DLD1 (cell line): ENCODE results near the gene RBM7.

Source experiments
- in situ Hi-C: cut with HindIII; loops from 2 replicates; pipeline ENCODE4 v1.10.0; 2017; ENCODE audit warnings: low sequenced_read_pairs

RBM7 gene

DNA sequence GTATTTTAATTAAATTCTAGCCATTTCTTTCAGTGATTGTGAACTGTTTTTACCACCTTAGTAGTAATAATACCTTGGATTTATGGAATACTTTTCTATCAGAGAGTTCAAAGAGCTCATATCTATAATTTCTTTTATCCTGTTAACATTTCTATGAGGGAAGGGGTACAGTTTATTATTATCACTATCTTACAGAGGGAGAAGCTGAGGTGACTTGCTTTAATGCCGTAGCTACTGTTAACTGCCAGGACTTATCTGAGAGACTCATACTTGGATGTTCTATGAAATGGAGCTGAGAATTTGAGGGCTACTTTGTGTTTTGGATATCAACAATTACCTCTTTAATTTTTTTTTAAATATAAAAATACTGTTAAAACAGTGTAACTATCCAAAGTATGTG lies 42.1 kb downstream of the RBM7 start:
- in situ Hi-C loops = no loop called here

DNA sequence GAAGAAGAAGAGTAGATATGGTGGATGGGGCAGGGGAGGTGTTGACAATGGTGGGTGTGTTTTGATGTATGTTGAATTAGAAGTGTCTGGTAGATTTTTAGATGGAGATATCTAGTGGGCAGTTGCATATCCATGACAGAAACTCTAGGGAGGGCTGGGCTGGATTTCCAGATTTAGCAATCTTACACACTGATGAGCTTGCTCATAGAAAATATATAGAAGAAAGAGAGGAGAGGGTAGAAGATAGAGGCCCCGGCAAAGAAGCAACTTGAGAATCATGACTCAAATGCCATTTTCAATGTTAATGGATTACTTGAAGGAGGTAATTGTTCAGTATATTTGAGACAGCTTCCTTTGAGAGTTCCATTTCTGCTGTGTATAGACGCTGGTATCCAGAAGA lies 47.0 kb downstream of the RBM7 start:
- in situ Hi-C loops = no loop called here

DNA sequence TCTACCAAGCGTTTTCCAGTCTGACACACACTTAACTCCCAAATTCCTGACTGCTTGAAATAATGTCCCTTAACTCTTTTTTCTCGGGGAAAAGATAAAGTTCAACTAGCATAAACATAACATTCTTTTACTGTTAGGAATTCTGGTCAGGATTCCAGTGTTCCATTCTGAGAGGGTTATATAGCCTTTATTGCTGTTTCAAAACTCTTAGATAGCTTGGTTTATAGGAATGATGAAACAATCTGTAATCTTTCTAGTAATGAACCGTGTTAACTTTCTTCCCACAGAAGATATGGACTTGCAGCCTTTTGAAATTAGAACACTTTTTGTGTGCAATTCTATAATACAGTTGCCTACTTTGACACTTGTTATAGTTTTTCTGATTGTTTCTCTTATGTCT lies 47.4 kb downstream of the RBM7 start:
- in situ Hi-C loops = no loop called here

DNA sequence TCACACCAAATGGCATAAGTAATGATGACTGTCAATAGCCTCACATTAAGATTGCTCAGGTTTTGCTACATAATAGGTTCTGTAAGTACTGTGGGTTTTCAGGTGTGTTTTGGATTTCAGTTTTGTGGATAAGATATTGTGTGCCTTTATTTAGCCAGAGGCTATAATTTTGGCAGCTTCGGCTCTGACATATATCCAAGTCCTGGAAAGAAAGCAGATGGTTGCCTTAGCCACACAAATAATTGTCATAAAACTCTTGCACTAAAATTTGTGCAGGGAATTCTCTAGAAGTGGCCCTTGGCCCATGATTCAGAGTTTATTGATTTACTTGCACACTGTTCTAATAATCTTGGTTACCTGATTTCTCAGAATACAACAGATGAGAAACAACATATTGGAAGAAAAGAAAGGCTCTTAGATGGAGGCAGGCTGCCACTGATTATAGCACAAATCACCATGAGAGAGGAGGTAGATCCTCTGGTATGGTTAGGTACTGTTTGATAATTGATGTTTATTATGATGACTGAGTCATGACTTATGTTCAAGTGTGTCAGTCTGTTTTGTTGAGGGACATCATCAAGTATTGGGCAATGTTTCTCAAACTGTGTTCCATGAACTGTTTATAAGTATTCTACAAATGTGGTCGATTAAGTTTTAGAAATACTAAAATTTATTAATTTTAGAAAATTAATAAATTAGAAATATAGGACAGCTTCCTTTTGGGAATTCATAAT lies 48.5 kb downstream of the RBM7 start:
- in situ Hi-C loops = no loop called here

GRCh38 chr11:114449845-114450244 lies 49.4 kb downstream of the RBM7 start:
- in situ Hi-C loops = no loop called here

DNA sequence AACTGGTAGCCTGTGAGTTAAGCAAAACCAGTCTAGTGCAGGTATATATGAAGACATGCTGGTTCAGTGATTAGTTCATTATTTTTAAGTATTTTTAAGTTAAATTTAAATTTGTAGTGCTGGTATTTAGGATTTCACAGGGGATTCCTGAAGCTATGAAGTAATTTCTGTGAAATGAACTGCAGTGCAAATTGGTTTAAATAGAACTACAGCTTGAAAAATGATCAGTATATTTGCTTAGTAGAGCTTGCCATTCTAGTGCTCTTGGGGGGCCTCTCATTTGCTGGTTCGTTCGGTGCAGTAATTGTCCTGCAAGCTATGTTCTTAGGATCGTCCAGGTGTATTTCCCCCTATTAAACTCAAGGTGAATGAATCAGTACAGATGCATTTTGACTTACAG lies 51.9 kb downstream of the RBM7 start:
- in situ Hi-C loops = no loop called here
